Spleen (tissue), 7 donors: ENCODE measurements around the gene PIGS.

Source experiments
- POLR2A ChIP-seq, 3 donors: fragments of 450-650 bp; IDR thresholded peaks; one replicate each; pipeline ENCODE4 v1.5.1; 2017; ENCODE audit warnings: antibody characterized with exemption in 3 of 3, mild to moderate bottlenecking in 1 of 3
- POLR2AphosphoS5 ChIP-seq, 3 donors: sonication (generic); formaldehyde crosslinking; IDR thresholded peaks; one replicate each; pipeline ENCODE4 v1.5.1; 2017; ENCODE audit warnings: antibody characterized with exemption in 3 of 3
- TF ChIP-seq, protein P1 (sequence below), 11 experiments: fragments of 200-600 bp in 7 of 11; fragments of 450-650 bp in 4 of 11; sonication (generic) in 4 of 11; IDR thresholded peaks in 8 of 11; conservative IDR thresholded peaks in 3 of 11; 1 replicate in 7 of 11; 2 replicates in 4 of 11; pipeline versions ENCODE4 v1.4.0 to v1.8.0; 2016 to 2021; ENCODE audit warnings: antibody characterized with exemption in 11 of 11, inconsistent platforms in 4 of 11, mild to moderate bottlenecking in 1 of 11
- donor health status: DM: no; HTN: no; CAD: no; lungs with moderate emphysema.
- donor health status: DM: no; HTN: no; CAD: no.
- donor health status: DM: no; HTN: no; CAD: no.

DNA sequence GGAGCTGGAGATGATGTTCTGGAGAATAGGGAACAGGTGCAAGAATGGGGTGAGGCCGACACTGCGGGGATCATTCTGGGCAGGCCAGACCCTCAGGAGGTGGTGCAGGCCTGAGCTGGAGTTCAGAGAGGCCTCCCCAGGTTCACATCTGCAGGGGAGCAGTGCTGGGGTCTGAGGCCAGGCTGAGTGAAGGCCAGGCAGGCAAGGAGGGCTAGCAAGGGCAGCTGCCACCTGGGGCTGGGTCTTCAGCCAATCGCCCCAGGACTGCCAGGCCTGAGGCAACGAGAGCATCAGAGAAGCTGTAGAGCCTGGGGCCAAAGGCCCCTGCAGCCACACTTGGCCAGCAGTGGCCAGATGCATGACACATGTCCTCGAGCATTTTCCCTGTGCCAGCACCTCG is 50.6 kb downstream of the PIGS start:
- TF ChIP-seq, protein P1, sequence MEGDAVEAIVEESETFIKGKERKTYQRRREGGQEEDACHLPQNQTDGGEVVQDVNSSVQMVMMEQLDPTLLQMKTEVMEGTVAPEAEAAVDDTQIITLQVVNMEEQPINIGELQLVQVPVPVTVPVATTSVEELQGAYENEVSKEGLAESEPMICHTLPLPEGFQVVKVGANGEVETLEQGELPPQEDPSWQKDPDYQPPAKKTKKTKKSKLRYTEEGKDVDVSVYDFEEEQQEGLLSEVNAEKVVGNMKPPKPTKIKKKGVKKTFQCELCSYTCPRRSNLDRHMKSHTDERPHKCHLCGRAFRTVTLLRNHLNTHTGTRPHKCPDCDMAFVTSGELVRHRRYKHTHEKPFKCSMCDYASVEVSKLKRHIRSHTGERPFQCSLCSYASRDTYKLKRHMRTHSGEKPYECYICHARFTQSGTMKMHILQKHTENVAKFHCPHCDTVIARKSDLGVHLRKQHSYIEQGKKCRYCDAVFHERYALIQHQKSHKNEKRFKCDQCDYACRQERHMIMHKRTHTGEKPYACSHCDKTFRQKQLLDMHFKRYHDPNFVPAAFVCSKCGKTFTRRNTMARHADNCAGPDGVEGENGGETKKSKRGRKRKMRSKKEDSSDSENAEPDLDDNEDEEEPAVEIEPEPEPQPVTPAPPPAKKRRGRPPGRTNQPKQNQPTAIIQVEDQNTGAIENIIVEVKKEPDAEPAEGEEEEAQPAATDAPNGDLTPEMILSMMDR (IDR thresholded peaks at IDR 0.05 in 8 of 11, conservative IDR thresholded peaks at IDR 0.05 in 3 of 11) = no peak
- TF ChIP-seq POLR2A (IDR thresholded peaks at IDR 0.05) = no peak
- no peak for TF ChIP-seq POLR2AphosphoS5 (IDR thresholded peaks at IDR 0.05)
